SK-N-SH (cell line): ENCODE results near the gene PCDHA13. TPM values are rescaled to one million over a fixed set of nuclear protein-coding genes. Genes with fewer than 3 reads are reported as not detected.
"Not testable (repeated sequence)": the region's sequence is repeated elsewhere in the genome, so short reads cannot be mapped to it uniquely, and the experiment has no call there.

Experiments used
- CTCF ChIA-PET: fragments of 300-600, 350-600 bp; formaldehyde crosslinking; extraction: SDS; loops from one replicate; lab custom pipeline; 2021; lab: Yijun Ruan, JAX
- POLR2A ChIA-PET: fragments of 350-600 bp; sonication (Branson Sonifier 250); formaldehyde crosslinking; extraction: SDS; loops from one replicate; lab custom pipeline; 2020; ENCODE audit warnings: antibody characterized with exemption, inconsistent platforms; lab: Yijun Ruan, JAX
- DNase-seq: peaks from one replicate; pipeline ENCODE4 v3.0.0; 2012
- H2AFZ ChIP-seq: fragments of 200-600 bp; sonication (generic); 2 replicates; pipeline ENCODE4 v1.8.1; 2016; ENCODE audit warnings: antibody characterized with exemption, mild to moderate bottlenecking, low read depth
- H3F3A ChIP-seq: fragments of 200-600 bp; sonication (generic); replicated peaks from 2 replicates; pipeline ENCODE3; 2016; ENCODE audit warnings: antibody characterized with exemption, mild to moderate bottlenecking; ENCODE audit not compliant: insufficient read depth
- H3K27ac ChIP-seq, 2 experiments: fragments of 200-500 bp in 1 of 2; fragments of 200-600 bp in 1 of 2; sonication (Bioruptor generic) in 1 of 2; sonication (generic), shearing (Covaris generic) in 1 of 2; 2 replicates each; pipeline versions ENCODE4 v1.5.1 to v1.6.1; 2014 to 2016; ENCODE audit warnings: low read depth in 2 of 2, inconsistent platforms in 1 of 2, low read length in 1 of 2, mild to moderate bottlenecking in 1 of 2, mixed read lengths in 1 of 2
- H3K27me3 ChIP-seq: fragments of 200-600 bp; sonication (generic), shearing (Covaris generic); 2 replicates; pipeline ENCODE4 v1.6.1; 2016; ENCODE audit warnings: mixed run types; ENCODE audit not compliant: insufficient read depth
- H3K36me3 ChIP-seq, 2 experiments: fragments of 200-500 bp in 1 of 2; fragments of 200-600 bp in 1 of 2; sonication (Bioruptor generic) in 1 of 2; sonication (generic) in 1 of 2; replicated peaks in 1 of 2; 2 replicates each; pipeline versions ENCODE3 to v1.5.1; 2014 to 2016; ENCODE audit warnings: low read length in 1 of 2, mild to moderate bottlenecking in 1 of 2; ENCODE audit not compliant: insufficient read depth in 2 of 2, control insufficient read depth in 1 of 2
- H3K4me1 ChIP-seq, 2 experiments: fragments of 200-500 bp in 1 of 2; fragments of 200-600 bp in 1 of 2; sonication (Bioruptor generic) in 1 of 2; sonication (generic), shearing (Covaris generic) in 1 of 2; 2 replicates each; pipeline versions ENCODE4 v1.5.1 to v1.6.1; 2014 to 2016; ENCODE audit warnings: low read depth in 1 of 2, low read length in 1 of 2, mixed run types in 1 of 2; ENCODE audit not compliant: insufficient read depth in 2 of 2, control insufficient read depth in 1 of 2
- H3K4me2 ChIP-seq: fragments of 200-600 bp; sonication (generic), shearing (Covaris generic); 2 replicates; pipeline ENCODE4 v1.6.1; 2017; ENCODE audit warnings: mixed run types
- H3K4me3 ChIP-seq, 2 experiments: fragments of 200-500 bp in 1 of 2; fragments of 200-600 bp in 1 of 2; sonication (Bioruptor generic) in 1 of 2; sonication (generic), shearing (Covaris generic) in 1 of 2; 2 replicates each; pipeline versions ENCODE4 v1.5.1 to v1.8.1; 2014 to 2016; ENCODE audit warnings: low read depth in 2 of 2, inconsistent platforms in 1 of 2, low read length in 1 of 2, mild to moderate bottlenecking in 1 of 2, mixed read lengths in 1 of 2, moderate library complexity in 1 of 2
- H3K79me2 ChIP-seq: fragments of 200-600 bp; sonication (generic); 2 replicates; pipeline ENCODE4 v1.8.1; 2017; ENCODE audit warnings: mild to moderate bottlenecking; ENCODE audit not compliant: insufficient read depth
- H3K9ac ChIP-seq: fragments of 200-600 bp; sonication (generic); 2 replicates; pipeline ENCODE4 v1.6.1; 2017; ENCODE audit warnings: mixed run types
- H3K9me2 ChIP-seq: fragments of 200-600 bp; sonication (generic); 2 replicates; pipeline ENCODE4 v1.6.1; 2017; ENCODE audit warnings: mixed run types
- H3K9me3 ChIP-seq: fragments of 200-600 bp; sonication (generic); 2 replicates; pipeline ENCODE4 v1.6.1; 2017; ENCODE audit warnings: mixed run types, mild to moderate bottlenecking, moderate library complexity
- H4K20me1 ChIP-seq: fragments of 200-600 bp; sonication (generic); 2 replicates; pipeline ENCODE4 v1.6.1; 2017; ENCODE audit warnings: mild to moderate bottlenecking, mixed run types; ENCODE audit not compliant: insufficient read depth
- EP300 ChIP-seq, 2 experiments: IDR thresholded peaks; 2 replicates each; pipeline versions ENCODE4 v1.4.0 to v1.6.1; 2012; ENCODE audit warnings: borderline replicate concordance in 1 of 2, low read depth in 1 of 2, low read length in 1 of 2
- FOSL2 ChIP-seq: IDR thresholded peaks from 2 replicates; pipeline ENCODE4 v1.4.0; 2012; ENCODE audit warnings: low read depth, mild to moderate bottlenecking, moderate library complexity, borderline replicate concordance
- FOXJ3 ChIP-seq: sonication (generic); formaldehyde crosslinking; IDR thresholded peaks from 2 replicates; pipeline ENCODE4 v1.5.1; 2020; ENCODE audit warnings: mild to moderate bottlenecking, missing genetic modification reagents
- MEF2A ChIP-seq: IDR thresholded peaks from 2 replicates; pipeline ENCODE4 v1.4.0; 2012; ENCODE audit warnings: low read depth, borderline replicate concordance
- MXI1 ChIP-seq: IDR thresholded peaks from 2 replicates; pipeline ENCODE4 v1.6.1; 2012; ENCODE audit warnings: mild to moderate bottlenecking, low read depth, low read length, improper control_type of control experiment
- RAD21 ChIP-seq: IDR thresholded peaks from 2 replicates; pipeline ENCODE4 v1.6.1; 2012; ENCODE audit warnings: mild to moderate bottlenecking, low read length
- REST ChIP-seq: IDR thresholded peaks from 2 replicates; pipeline ENCODE4 v1.6.1; 2012; ENCODE audit warnings: mild to moderate bottlenecking, low read depth, low read length, moderate library complexity
- RXRA ChIP-seq: IDR thresholded peaks from 2 replicates; pipeline ENCODE4 v1.4.0; 2012; ENCODE audit warnings: low read depth, mild to moderate bottlenecking, borderline replicate concordance
- SIN3A ChIP-seq: IDR thresholded peaks from 2 replicates; pipeline ENCODE4 v1.6.1; 2012; ENCODE audit warnings: low read depth, mild to moderate bottlenecking, low read length, moderate library complexity, borderline replicate concordance
- TCF12 ChIP-seq: IDR thresholded peaks from 2 replicates; pipeline ENCODE4 v1.4.0; 2012
- TEAD4 ChIP-seq: IDR thresholded peaks from 2 replicates; pipeline ENCODE4 v1.4.0; 2012; ENCODE audit warnings: mild to moderate bottlenecking, borderline replicate concordance; ENCODE audit not compliant: insufficient read depth
- YY1 ChIP-seq: IDR thresholded peaks from 2 replicates; pipeline ENCODE4 v1.4.0; 2012; ENCODE audit warnings: low read depth, mild to moderate bottlenecking
- WGBS: methylation state at CpG from one replicate; pipeline ENCODE4 v1.1.6; 2017; ENCODE audit warnings: low lambda C conversion rate; 5-methylcytosine and 5-hydroxymethylcytosine counted together
- polyA plus RNA-seq, 3 experiments: library from polyadenylated mRNA; depleted of rRNA; stranded (reverse); fragments of >200 nt; gene quantifications; 2 replicates each; pipeline ENCODE4 v1.2.3, GENCODE V29; 2012
- TF ChIP-seq, protein P1 (sequence below): fragments of 200-600 bp; sonication (generic); IDR thresholded peaks from 2 replicates; pipeline ENCODE4 v1.6.1; 2017; ENCODE audit warnings: antibody characterized with exemption, mild to moderate bottlenecking, moderate library complexity

PCDHA13 gene
- polyA plus RNA-seq, 1 of the 3 experiments (the other 2 are of a cell fraction), result not detected

DNA sequence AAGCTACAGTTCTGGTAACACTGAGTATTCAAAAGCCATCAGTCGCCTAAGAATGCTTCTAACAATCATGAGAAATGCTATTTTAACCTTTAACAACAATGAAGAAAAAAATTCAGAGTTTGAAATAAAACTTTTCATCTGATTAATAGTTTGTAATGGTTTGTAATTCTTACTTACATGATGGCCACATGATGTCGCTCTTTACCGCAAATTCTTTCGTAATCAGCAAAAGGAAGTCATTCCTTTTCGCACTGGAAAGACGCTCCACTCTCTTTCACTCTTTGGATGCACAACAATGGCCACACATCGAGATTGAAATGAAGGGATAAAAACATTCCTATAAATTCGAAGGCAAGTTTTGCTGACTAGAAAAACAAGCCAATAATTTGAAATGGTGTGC lies 47.9 kb upstream of the PCDHA13 start, which contains the start of gene PCDHA7:
Gene PCDHA7 (plus strand): TSS at position 277 of the 400 bp plus-strand sequence. CDS start 115 bp downstream, at position 392.
- H3K4me2 ChIP-seq, result no peak within 1 kb of the TSS
- H3K4me1 ChIP-seq, result no peaks in the 10 kb centered on the region
- no peak within 1 kb of the TSS for H2AFZ ChIP-seq
- H3K27ac ChIP-seq, result no peak within 1 kb of the TSS
- no peaks in the 10 kb centered on the region for H4K20me1 ChIP-seq
- POLR2A ChIA-PET, result no interaction called here
- CTCF ChIA-PET, result no interaction called here
- no peak within 1 kb of the TSS for H3K9ac ChIP-seq
- TF ChIP-seq EP300 (IDR thresholded peaks at IDR 0.05; ENCODE audit: borderline replicate concordance in 1 of 2, low read depth in 1 of 2, low read length in 1 of 2) (no peak), REST (no peak), RAD21 (no peak), MEF2A (no peak), YY1 (no peak), FOSL2 (no peak), TCF12 (no peak), TEAD4 (no peak), FOXJ3 (CRISPR knock-in tag) (no peak), RXRA (no peak), SIN3A (no peak), MXI1 (no peak)
- TF ChIP-seq, protein P1, sequence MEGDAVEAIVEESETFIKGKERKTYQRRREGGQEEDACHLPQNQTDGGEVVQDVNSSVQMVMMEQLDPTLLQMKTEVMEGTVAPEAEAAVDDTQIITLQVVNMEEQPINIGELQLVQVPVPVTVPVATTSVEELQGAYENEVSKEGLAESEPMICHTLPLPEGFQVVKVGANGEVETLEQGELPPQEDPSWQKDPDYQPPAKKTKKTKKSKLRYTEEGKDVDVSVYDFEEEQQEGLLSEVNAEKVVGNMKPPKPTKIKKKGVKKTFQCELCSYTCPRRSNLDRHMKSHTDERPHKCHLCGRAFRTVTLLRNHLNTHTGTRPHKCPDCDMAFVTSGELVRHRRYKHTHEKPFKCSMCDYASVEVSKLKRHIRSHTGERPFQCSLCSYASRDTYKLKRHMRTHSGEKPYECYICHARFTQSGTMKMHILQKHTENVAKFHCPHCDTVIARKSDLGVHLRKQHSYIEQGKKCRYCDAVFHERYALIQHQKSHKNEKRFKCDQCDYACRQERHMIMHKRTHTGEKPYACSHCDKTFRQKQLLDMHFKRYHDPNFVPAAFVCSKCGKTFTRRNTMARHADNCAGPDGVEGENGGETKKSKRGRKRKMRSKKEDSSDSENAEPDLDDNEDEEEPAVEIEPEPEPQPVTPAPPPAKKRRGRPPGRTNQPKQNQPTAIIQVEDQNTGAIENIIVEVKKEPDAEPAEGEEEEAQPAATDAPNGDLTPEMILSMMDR, result no peak
- H3F3A ChIP-seq, result no peaks in the 10 kb centered on the region
- DNase-seq, result no peak
- H3K9me2 ChIP-seq, result no peaks in the 10 kb centered on the region
- 39% methylated on average over 8 of the region's 8 CpGs for WGBS
- no peak within 1 kb of the TSS for H3K4me3 ChIP-seq
- H3K79me2 ChIP-seq, result no peaks in the 10 kb centered on the region
- H3K9me3 ChIP-seq, result no peaks in the 10 kb centered on the region
- H3K36me3 ChIP-seq, result no peaks in the 10 kb centered on the region
- no peaks in the 10 kb centered on the region for H3K27me3 ChIP-seq

GRCh38 chr5:140834439-140835008 lies 47.4 kb upstream of the PCDHA13 start:
- H3K9ac ChIP-seq, H3K27me3 ChIP-seq, H3K36me3 ChIP-seq, DNase-seq, H3K27ac ChIP-seq, H3F3A ChIP-seq, H3K4me2 ChIP-seq, H3K4me3 ChIP-seq, H4K20me1 ChIP-seq, H3K9me2 ChIP-seq, H2AFZ ChIP-seq, CTCF ChIA-PET, H3K4me1 ChIP-seq, POLR2A ChIA-PET, H3K9me3 ChIP-seq, H3K79me2 ChIP-seq: not testable (repeated sequence)
- 87% methylated on average over 25 of the region's 38 CpGs for WGBS
